ENCODE results near the gene ACOT7. TPM values are rescaled to one million over a fixed set of nuclear protein-coding genes. Genes with fewer than 3 reads are reported as not detected.

Gene ACOT7
- total and polyA plus RNA-seq, 2 of the 13 experiments (the other 11 are each of a cell fraction or from before 2014, with no cell fraction given), result 33.0 to 55.8 TPM

DNA sequence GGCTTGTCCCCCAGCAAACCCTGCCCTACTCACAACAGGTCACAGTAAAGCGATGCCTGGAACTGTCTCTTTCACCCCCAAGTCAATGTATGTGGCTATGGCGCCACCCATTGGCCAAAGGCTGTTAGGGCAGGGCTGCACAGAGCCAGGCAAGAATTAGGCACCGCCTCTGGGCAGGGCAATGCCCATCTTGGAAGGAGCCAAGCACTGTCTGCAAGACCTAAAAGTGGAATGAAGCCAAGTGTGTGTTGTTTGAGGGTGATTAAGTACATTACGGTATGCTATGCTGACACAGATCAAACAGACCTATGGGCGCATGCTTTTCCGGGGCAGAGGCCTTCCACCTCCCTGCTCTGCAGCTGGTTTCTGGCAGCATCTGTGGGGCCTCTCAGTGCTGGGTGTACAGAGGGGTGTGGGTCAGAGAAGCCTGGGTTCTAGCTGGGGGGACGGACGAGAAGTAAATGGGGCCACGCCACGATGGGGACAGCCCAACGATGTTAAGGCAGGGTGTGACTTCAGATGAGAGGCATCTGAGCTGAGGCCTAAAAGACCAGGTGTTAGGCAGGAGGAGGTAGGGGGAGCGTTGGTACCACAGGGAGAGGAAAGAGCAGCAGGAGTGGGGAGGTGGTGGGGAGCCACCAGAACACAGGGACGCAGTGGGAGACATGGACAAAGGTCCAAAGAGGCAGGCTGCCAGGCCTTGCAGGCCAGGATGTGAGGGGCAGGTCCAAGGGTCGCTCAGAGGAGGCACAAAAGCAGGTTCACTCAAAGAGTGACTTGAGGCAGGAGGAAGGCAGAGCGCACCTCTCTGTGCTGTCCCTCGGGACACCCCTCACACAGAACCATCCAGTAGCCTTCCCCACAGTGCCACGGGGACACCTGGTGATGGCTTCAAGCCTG is 49.8 kb downstream of the ACOT7 start (continued):
- TF ChIP-seq, protein P1, sequence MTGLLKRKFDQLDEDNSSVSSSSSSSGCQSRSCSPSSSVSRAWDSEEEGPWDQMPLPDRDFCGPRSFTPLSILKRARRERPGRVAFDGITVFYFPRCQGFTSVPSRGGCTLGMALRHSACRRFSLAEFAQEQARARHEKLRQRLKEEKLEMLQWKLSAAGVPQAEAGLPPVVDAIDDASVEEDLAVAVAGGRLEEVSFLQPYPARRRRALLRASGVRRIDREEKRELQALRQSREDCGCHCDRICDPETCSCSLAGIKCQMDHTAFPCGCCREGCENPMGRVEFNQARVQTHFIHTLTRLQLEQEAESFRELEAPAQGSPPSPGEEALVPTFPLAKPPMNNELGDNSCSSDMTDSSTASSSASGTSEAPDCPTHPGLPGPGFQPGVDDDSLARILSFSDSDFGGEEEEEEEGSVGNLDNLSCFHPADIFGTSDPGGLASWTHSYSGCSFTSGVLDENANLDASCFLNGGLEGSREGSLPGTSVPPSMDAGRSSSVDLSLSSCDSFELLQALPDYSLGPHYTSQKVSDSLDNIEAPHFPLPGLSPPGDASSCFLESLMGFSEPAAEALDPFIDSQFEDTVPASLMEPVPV (CRISPR knock-in tag; IDR thresholded peaks at IDR 0.05), result no peak
- no peak for TF ChIP-seq ZNF746 (CRISPR knock-in tag; IDR thresholded peaks at IDR 0.05)
- peak; percentile 60; the same call in 1 of the 2 replicates for TF ChIP-seq ZNF468 (CRISPR knock-in tag; IDR thresholded peaks at IDR 0.05)
- TF ChIP-seq, protein P2, sequence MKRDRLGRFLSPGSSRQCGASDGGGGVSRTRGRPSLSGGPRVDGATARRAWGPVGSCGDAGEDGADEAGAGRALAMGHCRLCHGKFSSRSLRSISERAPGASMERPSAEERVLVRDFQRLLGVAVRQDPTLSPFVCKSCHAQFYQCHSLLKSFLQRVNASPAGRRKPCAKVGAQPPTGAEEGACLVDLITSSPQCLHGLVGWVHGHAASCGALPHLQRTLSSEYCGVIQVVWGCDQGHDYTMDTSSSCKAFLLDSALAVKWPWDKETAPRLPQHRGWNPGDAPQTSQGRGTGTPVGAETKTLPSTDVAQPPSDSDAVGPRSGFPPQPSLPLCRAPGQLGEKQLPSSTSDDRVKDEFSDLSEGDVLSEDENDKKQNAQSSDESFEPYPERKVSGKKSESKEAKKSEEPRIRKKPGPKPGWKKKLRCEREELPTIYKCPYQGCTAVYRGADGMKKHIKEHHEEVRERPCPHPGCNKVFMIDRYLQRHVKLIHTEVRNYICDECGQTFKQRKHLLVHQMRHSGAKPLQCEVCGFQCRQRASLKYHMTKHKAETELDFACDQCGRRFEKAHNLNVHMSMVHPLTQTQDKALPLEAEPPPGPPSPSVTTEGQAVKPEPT (CRISPR knock-in tag; IDR thresholded peaks at IDR 0.05; ENCODE audit: low read depth), result no peak
- TF ChIP-seq, protein P3, sequence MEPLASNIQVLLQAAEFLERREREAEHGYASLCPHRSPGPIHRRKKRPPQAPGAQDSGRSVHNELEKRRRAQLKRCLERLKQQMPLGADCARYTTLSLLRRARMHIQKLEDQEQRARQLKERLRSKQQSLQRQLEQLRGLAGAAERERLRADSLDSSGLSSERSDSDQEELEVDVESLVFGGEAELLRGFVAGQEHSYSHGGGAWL (CRISPR knock-in tag; IDR thresholded peaks at IDR 0.05), result no peak
- 0 out of 2 replicates have a peak, but pooled peaks have one; percentile 29 for TF ChIP-seq HNRNPL (IDR thresholded peaks at IDR 0.05; ENCODE audit: low read depth, low read length)
- TF ChIP-seq ZEB1 (IDR thresholded peaks at IDR 0.05; ENCODE audit: insufficient replicate concordance, low read depth), result no peak
- peak; percentile 18 for TF ChIP-seq XRCC5 (optimal IDR thresholded peaks at IDR 0.05; ENCODE audit: low read length)
- no peak for TF ChIP-seq ZNF557 (CRISPR knock-in tag; IDR thresholded peaks at IDR 0.05)
- peak; percentile 78 for TF ChIP-seq SMC3 (IDR thresholded peaks at IDR 0.05; ENCODE audit: low read length)
- TF ChIP-seq CENPT (CRISPR knock-in tag; IDR thresholded peaks at IDR 0.05; ENCODE audit: low read depth), result no peak
- TF ChIP-seq MED8 (CRISPR knock-in tag; IDR thresholded peaks at IDR 0.05; ENCODE audit: insufficient replicate concordance), result peak; percentile 45
- TF ChIP-seq, protein P4, sequence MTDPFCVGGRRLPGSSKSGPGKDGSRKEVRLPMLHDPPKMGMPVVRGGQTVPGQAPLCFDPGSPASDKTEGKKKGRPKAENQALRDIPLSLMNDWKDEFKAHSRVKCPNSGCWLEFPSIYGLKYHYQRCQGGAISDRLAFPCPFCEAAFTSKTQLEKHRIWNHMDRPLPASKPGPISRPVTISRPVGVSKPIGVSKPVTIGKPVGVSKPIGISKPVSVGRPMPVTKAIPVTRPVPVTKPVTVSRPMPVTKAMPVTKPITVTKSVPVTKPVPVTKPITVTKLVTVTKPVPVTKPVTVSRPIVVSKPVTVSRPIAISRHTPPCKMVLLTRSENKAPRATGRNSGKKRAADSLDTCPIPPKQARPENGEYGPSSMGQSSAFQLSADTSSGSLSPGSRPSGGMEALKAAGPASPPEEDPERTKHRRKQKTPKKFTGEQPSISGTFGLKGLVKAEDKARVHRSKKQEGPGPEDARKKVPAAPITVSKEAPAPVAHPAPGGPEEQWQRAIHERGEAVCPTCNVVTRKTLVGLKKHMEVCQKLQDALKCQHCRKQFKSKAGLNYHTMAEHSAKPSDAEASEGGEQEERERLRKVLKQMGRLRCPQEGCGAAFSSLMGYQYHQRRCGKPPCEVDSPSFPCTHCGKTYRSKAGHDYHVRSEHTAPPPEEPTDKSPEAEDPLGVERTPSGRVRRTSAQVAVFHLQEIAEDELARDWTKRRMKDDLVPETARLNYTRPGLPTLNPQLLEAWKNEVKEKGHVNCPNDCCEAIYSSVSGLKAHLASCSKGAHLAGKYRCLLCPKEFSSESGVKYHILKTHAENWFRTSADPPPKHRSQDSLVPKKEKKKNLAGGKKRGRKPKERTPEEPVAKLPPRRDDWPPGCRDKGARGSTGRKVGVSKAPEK (CRISPR knock-in tag; IDR thresholded peaks at IDR 0.05; ENCODE audit: borderline replicate concordance), result no peak
- no peak for TF ChIP-seq ZNF343 (CRISPR knock-in tag; IDR thresholded peaks at IDR 0.05)
- no peak for TF ChIP-seq ZNF337 (CRISPR knock-in tag; IDR thresholded peaks at IDR 0.05; ENCODE audit: borderline replicate concordance, low read depth)
- TF ChIP-seq, protein P5, sequence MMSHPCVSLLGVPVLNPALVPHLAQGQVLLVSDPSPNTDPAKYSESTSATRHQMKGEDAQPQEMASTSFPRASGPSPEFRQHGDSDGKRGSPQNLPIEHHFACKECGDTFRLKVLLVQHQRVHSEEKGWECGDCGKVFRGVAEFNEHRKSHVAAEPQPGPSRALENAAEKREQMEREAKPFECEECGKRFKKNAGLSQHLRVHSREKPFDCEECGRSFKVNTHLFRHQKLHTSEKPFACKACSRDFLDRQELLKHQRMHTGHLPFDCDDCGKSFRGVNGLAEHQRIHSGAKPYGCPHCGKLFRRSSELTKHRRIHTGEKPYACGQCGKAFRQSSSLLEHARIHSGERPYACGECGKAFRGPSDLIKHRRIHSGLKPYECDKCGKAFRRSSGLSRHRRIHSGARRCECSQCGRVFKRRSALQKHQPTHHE (CRISPR knock-in tag; IDR thresholded peaks at IDR 0.05; ENCODE audit: borderline replicate concordance), result no peak
- no peak for TF ChIP-seq SAP130 (CRISPR knock-in tag; IDR thresholded peaks at IDR 0.05; ENCODE audit: low read depth)
- TF ChIP-seq ZNF501 (CRISPR knock-in tag; IDR thresholded peaks at IDR 0.05), result peak; percentile 37
- TF ChIP-seq ZNF263 (CRISPR knock-in tag; IDR thresholded peaks at IDR 0.05), result no peak
- TF ChIP-seq ZSCAN21 (CRISPR knock-in tag; IDR thresholded peaks at IDR 0.05; ENCODE audit: borderline replicate concordance), result no peak
- no peak for TF ChIP-seq ZNF572 (CRISPR knock-in tag; IDR thresholded peaks at IDR 0.05)

Measured in HepG2 (cell line).